HepG2 (cell line): ENCODE results near the gene BAZ2A. TPM values are rescaled to one million over a fixed set of nuclear protein-coding genes. Genes with fewer than 3 reads are reported as not detected.

Experiments used
- BRD4 ChIP-seq: sonication (generic); formaldehyde crosslinking; IDR thresholded peaks from 2 replicates; pipeline ENCODE4 v1.4.0; 2020; ENCODE audit warnings: missing genetic modification reagents
- NBN ChIP-seq: fragments of 450-650 bp; conservative IDR thresholded peaks from 2 replicates; pipeline ENCODE4 v1.6.1; 2017
- NFKB2 ChIP-seq: sonication (generic); formaldehyde crosslinking; IDR thresholded peaks from 2 replicates; pipeline ENCODE4 v1.4.0; 2020; ENCODE audit warnings: missing genetic modification reagents, borderline replicate concordance
- SKI ChIP-seq: fragments of 450-650 bp; IDR thresholded peaks from one replicate; pipeline ENCODE4 v1.6.1; 2018; ENCODE audit warnings: mild to moderate bottlenecking; ENCODE audit not compliant: partially characterized antibody
- TFDP2 ChIP-seq: sonication (generic); formaldehyde crosslinking; IDR thresholded peaks from 2 replicates; pipeline ENCODE4 v1.4.0; 2020; ENCODE audit warnings: missing genetic modification reagents
- ZMYM3 ChIP-seq: sonication (generic); formaldehyde crosslinking; IDR thresholded peaks from 2 replicates; pipeline ENCODE4 v1.5.1; 2020; ENCODE audit warnings: mild to moderate bottlenecking, missing genetic modification reagents
- ZNF282 ChIP-seq: fragments of 450-650 bp; IDR thresholded peaks from 2 replicates; pipeline ENCODE4 v1.6.1; 2018; ENCODE audit not compliant: partially characterized antibody
- ZNF546 ChIP-seq: sonication (generic); formaldehyde crosslinking; conservative IDR thresholded peaks from 2 replicates; pipeline ENCODE4 v1.8.1; 2023; ENCODE audit warnings: mild to moderate bottlenecking, missing genetic modification reagents
- ZNF615 ChIP-seq: sonication (generic); formaldehyde crosslinking; IDR thresholded peaks from 2 replicates; pipeline ENCODE4 v1.5.0; 2020; ENCODE audit warnings: mild to moderate bottlenecking, missing genetic modification reagents, borderline replicate concordance
- ZNF670 ChIP-seq: sonication (generic); formaldehyde crosslinking; IDR thresholded peaks from 2 replicates; pipeline ENCODE4 v1.8.0; 2022; ENCODE audit warnings: mild to moderate bottlenecking, missing genetic modification reagents, borderline replicate concordance
- ZNF784 ChIP-seq: sonication (generic); formaldehyde crosslinking; IDR thresholded peaks from 2 replicates; pipeline ENCODE4 v1.5.1; 2020; ENCODE audit warnings: missing genetic modification reagents, mild to moderate bottlenecking, borderline replicate concordance
- polyA plus RNA-seq, 8 experiments: library from polyadenylated mRNA; depleted of rRNA in 3 of 8; stranded (reverse) in 7 of 8; unstranded in 1 of 8; fragments of >200 nt; fragmentation: Illumina TruSeq in 4 of 8; extraction: Trizol in 4 of 8; gene quantifications; 2 replicates each; pipeline versions ENCODE4 v1.2.1 to v1.2.3, GENCODE V29; 2011 to 2016; ENCODE audit warnings: low read depth in 4 of 8, missing spikeins in 1 of 8, mixed read lengths in 1 of 8; ENCODE audit not compliant: insufficient read depth in 1 of 8
- total RNA-seq, 5 experiments: library from RNA; depleted of rRNA; stranded (reverse); fragments of >200 nt; fragmentation: Illumina TruSeq; extraction: Trizol; gene quantifications; 2 replicates each; pipeline ENCODE4 v1.2.3, GENCODE V29; 2016; ENCODE audit warnings: low read depth in 1 of 5
- TF ChIP-seq, protein P1 (sequence below): sonication (generic); formaldehyde crosslinking; IDR thresholded peaks from 2 replicates; pipeline ENCODE4 v1.8.1; 2023; ENCODE audit warnings: mild to moderate bottlenecking, missing genetic modification reagents
- TF ChIP-seq, protein P2 (sequence below): sonication (generic); formaldehyde crosslinking; IDR thresholded peaks from 2 replicates; pipeline ENCODE4 v1.4.0; 2020; ENCODE audit warnings: mild to moderate bottlenecking, missing genetic modification reagents, borderline replicate concordance
- TF ChIP-seq, protein P3 (sequence below): sonication (generic); formaldehyde crosslinking; IDR thresholded peaks from 2 replicates; pipeline ENCODE4 v1.4.0; 2020; ENCODE audit warnings: mild to moderate bottlenecking, missing genetic modification reagents

The BAZ2A gene
- total and polyA plus RNA-seq, 2 of the 13 experiments (the other 11 are each of a cell fraction or from before 2014, with no cell fraction given): 21.8 to 73.5 TPM

DNA sequence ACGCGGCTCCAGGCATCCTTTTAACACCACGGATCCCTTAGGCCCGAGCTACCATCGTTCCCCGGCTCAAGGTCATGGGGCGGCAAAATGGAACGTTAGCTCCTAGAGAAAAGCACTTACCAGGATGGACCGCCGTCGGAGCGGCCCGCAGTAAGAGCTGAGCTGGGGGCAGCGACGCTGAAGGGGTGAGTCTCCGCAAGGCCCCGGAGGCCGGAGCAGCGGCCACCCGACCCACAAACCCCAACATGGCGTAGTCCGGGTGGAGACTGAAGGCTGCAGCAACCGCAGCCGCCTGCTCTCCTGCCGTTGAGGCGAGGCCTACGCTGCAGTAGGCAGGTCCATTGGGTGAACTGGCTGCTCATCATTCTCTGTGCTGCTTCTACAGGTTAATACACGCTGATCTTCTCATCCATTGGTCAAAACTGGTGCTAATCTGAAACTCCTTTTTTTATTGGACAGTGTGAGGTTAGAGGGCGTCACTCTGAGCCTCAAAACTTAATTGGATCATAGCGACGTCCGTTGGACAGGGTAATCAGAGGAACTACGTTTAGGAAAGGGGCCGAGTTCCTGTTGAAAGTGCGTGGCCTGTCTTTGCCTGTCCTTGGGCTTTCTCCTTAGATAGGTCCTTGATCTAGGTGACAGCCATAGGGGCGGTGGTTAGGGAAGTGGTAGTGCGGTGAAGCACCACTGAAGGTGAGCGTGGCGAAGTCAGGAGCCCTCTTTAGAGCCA lies 15.8 kb upstream of the BAZ2A start, which contains the start of gene ATP5F1B (continued):
- TF ChIP-seq, protein P1, sequence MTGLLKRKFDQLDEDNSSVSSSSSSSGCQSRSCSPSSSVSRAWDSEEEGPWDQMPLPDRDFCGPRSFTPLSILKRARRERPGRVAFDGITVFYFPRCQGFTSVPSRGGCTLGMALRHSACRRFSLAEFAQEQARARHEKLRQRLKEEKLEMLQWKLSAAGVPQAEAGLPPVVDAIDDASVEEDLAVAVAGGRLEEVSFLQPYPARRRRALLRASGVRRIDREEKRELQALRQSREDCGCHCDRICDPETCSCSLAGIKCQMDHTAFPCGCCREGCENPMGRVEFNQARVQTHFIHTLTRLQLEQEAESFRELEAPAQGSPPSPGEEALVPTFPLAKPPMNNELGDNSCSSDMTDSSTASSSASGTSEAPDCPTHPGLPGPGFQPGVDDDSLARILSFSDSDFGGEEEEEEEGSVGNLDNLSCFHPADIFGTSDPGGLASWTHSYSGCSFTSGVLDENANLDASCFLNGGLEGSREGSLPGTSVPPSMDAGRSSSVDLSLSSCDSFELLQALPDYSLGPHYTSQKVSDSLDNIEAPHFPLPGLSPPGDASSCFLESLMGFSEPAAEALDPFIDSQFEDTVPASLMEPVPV (CRISPR knock-in tag): peak; percentile 91
- TF ChIP-seq ZNF615: no peak
- TF ChIP-seq ZNF670 (CRISPR knock-in tag): peak; percentile 88
- TF ChIP-seq, protein P2, sequence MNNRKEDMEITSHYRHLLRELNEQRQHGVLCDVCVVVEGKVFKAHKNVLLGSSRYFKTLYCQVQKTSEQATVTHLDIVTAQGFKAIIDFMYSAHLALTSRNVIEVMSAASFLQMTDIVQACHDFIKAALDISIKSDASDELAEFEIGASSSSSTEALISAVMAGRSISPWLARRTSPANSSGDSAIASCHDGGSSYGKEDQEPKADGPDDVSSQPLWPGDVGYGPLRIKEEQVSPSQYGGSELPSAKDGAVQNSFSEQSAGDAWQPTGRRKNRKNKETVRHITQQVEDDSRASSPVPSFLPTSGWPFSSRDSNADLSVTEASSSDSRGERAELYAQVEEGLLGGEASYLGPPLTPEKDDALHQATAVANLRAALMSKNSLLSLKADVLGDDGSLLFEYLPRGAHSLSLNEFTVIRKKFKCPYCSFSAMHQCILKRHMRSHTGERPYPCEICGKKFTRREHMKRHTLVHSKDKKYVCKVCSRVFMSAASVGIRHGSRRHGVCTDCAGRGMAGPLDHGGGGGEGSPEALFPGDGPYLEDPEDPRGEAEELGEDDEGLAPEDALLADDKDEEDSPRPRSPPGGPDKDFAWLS (CRISPR knock-in tag): 0 out of 2 replicates have a peak, but pooled peaks have one; percentile 11
- peak; percentile 48; the same call in 1 of the 2 replicates for TF ChIP-seq TFDP2 (CRISPR knock-in tag)
- peak; percentile 99 for TF ChIP-seq ZNF546 (CRISPR knock-in tag)
- TF ChIP-seq, protein P3, sequence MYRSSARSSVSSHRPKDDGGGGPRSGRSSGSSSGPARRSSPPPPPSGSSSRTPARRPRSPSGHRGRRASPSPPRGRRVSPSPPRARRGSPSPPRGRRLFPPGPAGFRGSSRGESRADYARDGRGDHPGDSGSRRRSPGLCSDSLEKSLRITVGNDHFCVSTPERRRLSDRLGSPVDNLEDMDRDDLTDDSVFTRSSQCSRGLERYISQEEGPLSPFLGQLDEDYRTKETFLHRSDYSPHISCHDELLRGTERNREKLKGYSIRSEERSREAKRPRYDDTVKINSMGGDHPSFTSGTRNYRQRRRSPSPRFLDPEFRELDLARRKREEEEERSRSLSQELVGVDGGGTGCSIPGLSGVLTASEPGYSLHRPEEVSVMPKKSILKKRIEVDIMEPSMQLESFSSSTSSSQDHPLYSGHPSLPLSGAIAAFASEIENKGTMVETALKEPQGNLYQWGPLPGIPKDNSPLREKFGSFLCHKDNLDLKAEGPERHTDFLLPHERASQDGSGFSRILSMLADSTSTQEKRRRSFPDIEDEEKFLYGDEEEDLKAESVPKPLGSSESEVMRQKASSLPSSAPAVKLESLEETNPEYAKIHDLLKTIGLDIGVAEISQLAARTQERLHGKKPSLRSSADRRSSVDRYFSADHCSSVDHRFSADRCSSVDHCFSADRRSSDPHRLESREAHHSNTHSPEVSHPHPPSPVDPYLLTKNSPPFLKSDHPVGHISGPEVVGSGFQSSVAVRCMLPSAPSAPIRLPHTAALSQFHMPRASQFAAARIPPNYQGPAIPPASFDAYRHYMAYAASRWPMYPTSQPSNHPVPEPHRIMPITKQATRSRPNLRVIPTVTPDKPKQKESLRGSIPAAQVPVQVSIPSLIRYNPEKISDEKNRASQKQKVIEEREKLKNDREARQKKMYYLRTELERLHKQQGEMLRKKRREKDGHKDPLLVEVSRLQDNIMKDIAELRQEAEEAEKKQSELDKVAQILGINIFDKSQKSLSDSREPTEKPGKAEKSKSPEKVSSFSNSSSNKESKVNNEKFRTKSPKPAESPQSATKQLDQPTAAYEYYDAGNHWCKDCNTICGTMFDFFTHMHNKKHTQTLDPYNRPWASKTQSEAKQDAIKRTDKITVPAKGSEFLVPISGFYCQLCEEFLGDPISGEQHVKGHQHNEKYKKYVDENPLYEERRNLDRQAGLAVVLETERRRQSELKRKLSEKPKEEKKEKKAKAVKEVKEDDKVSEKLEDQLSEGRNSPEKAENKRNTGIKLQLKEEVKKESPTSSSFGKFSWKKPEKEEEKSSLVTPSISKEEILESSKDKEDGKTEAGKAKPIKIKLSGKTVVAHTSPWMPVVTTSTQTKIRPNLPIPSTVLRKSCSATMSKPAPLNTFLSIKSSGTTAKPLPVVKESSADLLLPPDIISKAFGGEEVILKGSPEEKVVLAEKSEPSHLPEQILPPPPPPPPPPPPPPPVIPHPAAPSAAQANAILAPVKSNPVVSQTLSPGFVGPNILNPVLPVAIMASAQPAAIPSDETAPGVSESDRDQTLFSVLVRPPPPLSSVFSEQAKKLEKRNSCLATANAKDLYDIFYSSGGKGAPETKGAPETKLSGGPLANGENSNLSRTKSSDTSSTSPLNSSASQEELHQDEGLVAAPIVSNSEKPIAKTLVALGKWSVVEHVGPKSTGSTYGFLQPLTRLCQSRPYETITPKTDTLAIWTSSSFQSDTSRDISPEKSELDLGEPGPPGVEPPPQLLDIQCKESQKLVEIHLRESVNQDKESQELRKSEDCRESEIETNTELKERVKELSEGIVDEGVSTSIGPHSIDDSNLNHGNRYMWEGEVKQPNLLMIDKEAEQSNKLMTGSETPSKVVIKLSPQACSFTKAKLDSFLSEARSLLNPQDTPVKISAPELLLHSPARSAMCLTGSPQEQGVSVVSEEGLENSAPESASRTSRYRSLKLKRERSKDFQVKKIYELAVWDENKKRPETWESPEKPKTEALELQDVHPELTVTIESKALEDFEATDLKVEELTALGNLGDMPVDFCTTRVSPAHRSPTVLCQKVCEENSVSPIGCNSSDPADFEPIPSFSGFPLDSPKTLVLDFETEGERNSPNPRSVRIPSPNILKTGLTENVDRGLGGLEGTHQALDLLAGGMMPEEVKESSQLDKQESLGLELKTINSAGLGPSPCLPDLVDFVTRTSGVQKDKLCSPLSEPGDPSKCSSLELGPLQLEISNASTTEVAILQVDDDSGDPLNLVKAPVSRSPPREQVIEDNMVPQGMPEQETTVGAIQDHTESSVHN: no peak
- TF ChIP-seq NFKB2 (CRISPR knock-in tag): peak; percentile 93; the same call in 1 of the 2 replicates
- TF ChIP-seq BRD4 (CRISPR knock-in tag): peak; percentile 74
- no peak for TF ChIP-seq ZNF784 (CRISPR knock-in tag)
- TF ChIP-seq ZMYM3 (CRISPR knock-in tag): peak; percentile 37; the same call in 1 of the 2 replicates
- no peak for TF ChIP-seq ZNF282
- TF ChIP-seq SKI: peak; percentile 32
- TF ChIP-seq NBN: no peak
